K562 (cell line): Measurements from ENCODE around the gene CLIC1. TPM values are rescaled to one million over a fixed set of nuclear protein-coding genes. Genes with fewer than 3 reads are reported as not detected.
A peak's percentile ranks its signal among the peaks of the same experiment; 100 is the strongest.

Source experiments
- ATAC-seq: fragments of 200-7000 bp; cut with Tn5 transposase; 3 replicates; pipeline ENCODE4 v1.9.1; 2020; ENCODE audit warnings: moderate library complexity
- BruUV-seq: library from RNA; stranded (reverse); fragments of 400-500 nt; replicated peaks from 2 replicates; lab custom pipeline; 2021; lab: Mats Ljungman, UMichigan
- CTCF ChIA-PET: fragments of 300-600 bp; formaldehyde crosslinking; extraction: SDS; loops from one replicate; lab custom pipeline; 2021; ENCODE audit warnings: low intra/inter-chr PET ratio; lab: Yijun Ruan, JAX
- POLR2A ChIA-PET: fragments of 300-600, 350-650 bp; sonication (Branson Sonifier 250); formaldehyde crosslinking; extraction: SDS; loops from one replicate; lab custom pipeline; 2021; ENCODE audit warnings: antibody characterized with exemption, inconsistent platforms; lab: Yijun Ruan, JAX
- DNase-seq, 4 experiments: peaks; one replicate each; pipeline versions ENCODE4 v3.0.0 to v3.0.0-alpha.2; 2011 to 2018; ENCODE audit warnings: low spot score in 3 of 4, mixed read lengths in 3 of 4; ENCODE audit errors: extremely low read depth in 1 of 4
- FAIRE-seq: peaks from 2 replicates; lab custom pipeline; 2011; peaks lifted over from hg19 to GRCh38; lab: Jason Lieb, UNC
- H2AFZ ChIP-seq: 2 replicates; pipeline ENCODE4 v1.6.0; 2011; ENCODE audit warnings: low read depth, low read length, control low read depth, inconsistent platforms
- H3K27ac ChIP-seq: fragments of 200-600 bp; 3 replicates; pipeline ENCODE4 v1.8.0; 2011; ENCODE audit warnings: low read depth, mild to moderate bottlenecking, control low read depth, inconsistent platforms, low read length, moderate library complexity, mixed read lengths; ENCODE audit errors: extremely low read depth
- H3K27me3 ChIP-seq, 2 experiments: fragments of 300-600 bp in 1 of 2; 2 replicates in 1 of 2; 3 replicates in 1 of 2; pipeline versions ENCODE4 v1.6.0 to v1.8.0; 2011; ENCODE audit warnings: inconsistent platforms in 2 of 2, low read length in 2 of 2, mild to moderate bottlenecking in 1 of 2, mixed read lengths in 1 of 2, moderate library complexity in 1 of 2; ENCODE audit not compliant: control insufficient read depth in 2 of 2, insufficient read depth in 2 of 2
- H3K36me3 ChIP-seq: fragments of 300-600 bp; 3 replicates; pipeline ENCODE4 v1.8.0; 2011; ENCODE audit warnings: mild to moderate bottlenecking, low read length, inconsistent platforms; ENCODE audit not compliant: control insufficient read depth, insufficient read depth
- H3K4me1 ChIP-seq, 2 experiments: fragments of 200-600 bp in 1 of 2; replicated peaks in 1 of 2; 2 replicates in 1 of 2; 3 replicates in 1 of 2; pipeline versions ENCODE4 v1.5.1 to v1.8.0; 2011; ENCODE audit warnings: inconsistent platforms in 2 of 2, low read length in 2 of 2, mild to moderate bottlenecking in 1 of 2, mixed read lengths in 1 of 2, moderate library complexity in 1 of 2; ENCODE audit not compliant: control insufficient read depth in 2 of 2, insufficient read depth in 2 of 2
- H3K4me2 ChIP-seq: 2 replicates; pipeline ENCODE4 v1.6.1; 2011; ENCODE audit warnings: low read length, control low read depth, inconsistent platforms, mixed read lengths; ENCODE audit not compliant: insufficient read depth
- H3K4me3 ChIP-seq: fragments of 200-600 bp; sonication (generic), shearing (Covaris generic); 2 replicates; pipeline ENCODE4 v1.5.1; 2016; ENCODE audit warnings: control low read depth, inconsistent platforms
- H3K79me2 ChIP-seq: fragments of 200-600 bp; 3 replicates; pipeline ENCODE4 v1.8.0; 2011; ENCODE audit warnings: low read length, inconsistent platforms; ENCODE audit not compliant: control insufficient read depth, insufficient read depth
- H3K9ac ChIP-seq, 2 experiments: 2 replicates each; pipeline versions ENCODE4 v1.6.0 to v1.6.1; 2011; ENCODE audit warnings: low read depth in 2 of 2, low read length in 2 of 2, control low read depth in 1 of 2, inconsistent platforms in 1 of 2, mild to moderate bottlenecking in 1 of 2, mixed read lengths in 1 of 2; ENCODE audit not compliant: insufficient read depth in 1 of 2
- H3K9me1 ChIP-seq: one replicate; pipeline ENCODE4 v1.6.0; 2011; ENCODE audit warnings: inconsistent platforms, mild to moderate bottlenecking, low read length, moderate library complexity; ENCODE audit not compliant: control insufficient read depth, insufficient read depth
- H3K9me3 ChIP-seq: replicated peaks from 2 replicates; pipeline ENCODE4 v1.5.1; 2011; ENCODE audit warnings: low read depth, low read length, inconsistent platforms; ENCODE audit not compliant: control insufficient read depth, insufficient read depth
- H4K20me1 ChIP-seq: replicated peaks from 2 replicates; pipeline ENCODE4 v1.6.1; 2011; ENCODE audit warnings: low read length, inconsistent platforms, mixed read lengths; ENCODE audit not compliant: control insufficient read depth, insufficient read depth
- CREB3L1 ChIP-seq: fragments of 450-650 bp; IDR thresholded peaks from 2 replicates; pipeline ENCODE4 v1.6.1; 2014; ENCODE audit warnings: low read depth, mild to moderate bottlenecking, moderate library complexity, borderline replicate concordance
- FOXK1 ChIP-seq: sonication (generic); formaldehyde crosslinking; IDR thresholded peaks from 2 replicates; pipeline ENCODE4 v1.8.0; 2022; ENCODE audit warnings: missing genetic modification reagents, mild to moderate bottlenecking, borderline replicate concordance
- GABPA ChIP-seq: fragments of 200-800 bp; sonication (Bioruptor generic); conservative IDR thresholded peaks from 2 replicates; pipeline ENCODE4 v1.6.1; 2016; ENCODE audit warnings: low read depth, missing genetic modification characterization, missing compliant biosample characterization
- MAFK ChIP-seq: IDR thresholded peaks from 2 replicates; pipeline ENCODE4 v1.6.1; 2011; ENCODE audit warnings: low read length, improper control_type of control experiment
- MIER1 ChIP-seq: fragments of 450-650 bp; IDR thresholded peaks from 2 replicates; pipeline ENCODE4 v1.6.1; 2016; ENCODE audit warnings: antibody characterized with exemption, mild to moderate bottlenecking, low read depth
- NEUROD1 ChIP-seq: fragments of 150-350 bp; IDR thresholded peaks from 2 replicates; pipeline ENCODE4 v1.6.1; 2014; ENCODE audit warnings: borderline replicate concordance, low read length, low read depth; ENCODE audit not compliant: partially characterized antibody
- NFIC ChIP-seq: fragments of 450-650 bp; IDR thresholded peaks from 2 replicates; pipeline ENCODE4 v1.6.1; 2017; ENCODE audit warnings: mild to moderate bottlenecking, inconsistent platforms
- PHF21A ChIP-seq: fragments of 450-650 bp; IDR thresholded peaks from 2 replicates; pipeline ENCODE4 v1.6.1; 2017; ENCODE audit warnings: low read depth, borderline replicate concordance
- RCOR1 ChIP-seq, 2 experiments: IDR thresholded peaks; 2 replicates each; pipeline ENCODE4 v1.6.1; 2012; ENCODE audit warnings: low read depth in 2 of 2, low read length in 2 of 2, borderline replicate concordance in 1 of 2, improper control_type of control experiment in 1 of 2
- SP2 ChIP-seq: IDR thresholded peaks from 2 replicates; pipeline ENCODE4 v1.6.1; 2011; ENCODE audit warnings: mild to moderate bottlenecking, low read depth, low read length, moderate library complexity; ENCODE audit not compliant: poor library complexity, severe bottlenecking; ENCODE audit errors: extremely low read depth
- ZNF133 ChIP-seq: fragments of 250-450 bp; sonication (Bioruptor Pico); IDR thresholded peaks from 2 replicates; pipeline ENCODE4 v1.4.0; 2020; ENCODE audit warnings: mild to moderate bottlenecking
- ZNF41 ChIP-seq: fragments of 250-450 bp; sonication (Bioruptor Pico); conservative IDR thresholded peaks from 2 replicates; pipeline ENCODE4 v1.4.0; 2020; ENCODE audit warnings: mild to moderate bottlenecking
- ZNF584 ChIP-seq: fragments of 200-800 bp; sonication (Bioruptor generic); IDR thresholded peaks from 2 replicates; pipeline ENCODE4 v1.6.1; 2016; ENCODE audit warnings: low read depth, mild to moderate bottlenecking, missing genetic modification characterization, missing compliant biosample characterization
- WGBS: fragments of 100-300 bp; shearing (Covaris generic); methylation state at CpG from one replicate; pipeline ENCODE4 v1.1.6; 2016; ENCODE audit warnings: low coverage, mixed read lengths; ENCODE audit not compliant: insufficient coverage; ENCODE audit errors: missing lambda C conversion rate; 5-methylcytosine and 5-hydroxymethylcytosine counted together
- in situ Hi-C: fragments of 300-500 bp; cut with MboI; formaldehyde crosslinking; loops from 4 replicates; pipeline ENCODE4 v1.15.0; 2018; ENCODE audit warnings: inconsistent platforms, mixed read lengths
- intact Hi-C: fragments of 100-400 bp; cut with micrococcal nuclease; formaldehyde crosslinking; loops from 2 replicates; pipeline ENCODE4 v1.14.2; 2022
- polyA plus RNA-seq, 8 experiments: library from polyadenylated mRNA; depleted of rRNA in 4 of 8; stranded (reverse) in 5 of 8; unstranded in 3 of 8; fragments of >200 nt; fragmentation: Nextera tagmentation in 2 of 8; fragmentation: Illumina TruSeq in 1 of 8; extraction: Ambion mirVana in 2 of 8; extraction: Trizol in 1 of 8; gene quantifications; 2 replicates each; pipeline versions ENCODE4 v1.2.1 to v1.2.3, GENCODE V29; 2011 to 2014; ENCODE audit warnings: inconsistent platforms in 1 of 8, missing spikeins in 1 of 8
- total RNA-seq, 7 experiments: library from RNA; depleted of rRNA in 6 of 7; stranded (reverse); fragments of >200 nt in 6 of 7; fragmentation: Illumina TruSeq in 2 of 7; extraction: Trizol in 2 of 7; gene quantifications; 2 replicates each; pipeline versions ENCODE4 v1.2.1 to v1.2.3, GENCODE V29; 2011 to 2021; ENCODE audit warnings: low replicate concordance in 1 of 7
- TF ChIP-seq, protein P1 (sequence below): IDR thresholded peaks from 2 replicates; pipeline ENCODE4 v1.6.1; 2016; ENCODE audit warnings: missing genetic modification characterization, missing compliant biosample characterization
- TF ChIP-seq, protein P2 (sequence below), 2 experiments: IDR thresholded peaks; 2 replicates each; pipeline ENCODE4 v1.6.1; 2011; ENCODE audit warnings: borderline replicate concordance in 1 of 2, control low read depth in 1 of 2, low read depth in 1 of 2, low read length in 1 of 2, mild to moderate bottlenecking in 1 of 2, mixed read lengths in 1 of 2, moderate library complexity in 1 of 2; ENCODE audit not compliant: insufficient read depth in 1 of 2, insufficient read length in 1 of 2, poor library complexity in 1 of 2, severe bottlenecking in 1 of 2; ENCODE audit errors: extremely low read depth in 1 of 2
- TF ChIP-seq, protein P3 (sequence below): fragments of 450-650 bp; formaldehyde crosslinking; IDR thresholded peaks from 2 replicates; pipeline ENCODE4 v1.4.0; 2022; ENCODE audit warnings: mild to moderate bottlenecking, moderate library complexity

Gene CLIC1
- total and polyA plus RNA-seq, 9 of the 15 experiments (the other 6 are each of a cell fraction or from before 2014, with no cell fraction given): 1,267 to 2,419 (median 1,808) TPM

GRCh38 chr6:31686483-31686882 lies 49.8 kb downstream of the CLIC1 start:
- H3K27me3 ChIP-seq: no peaks in the 10 kb centered on the region
- no peak overlapping the region for H3K4me3 ChIP-seq
- H3K79me2 ChIP-seq: no peaks in the 10 kb centered on the region; the same call in 2 of the 3 replicates
- H2AFZ ChIP-seq: no peak overlapping the region
- 0 out of 3 replicates have a peak overlapping the region, but pooled peaks have one; percentile 4 for H3K27ac ChIP-seq
- peak overlapping the region in 1 of 2 experiments; percentile 77; a peak in 1 of 4 replicates for H3K9ac ChIP-seq
- intact Hi-C loops (no loop called here), in situ Hi-C loops (loop anchor here (5.0 kb wide), 1 partner anchor 81 kb away; no protein-coding TSS in a partner anchor)
- peak; percentile 79 for FAIRE-seq
- peak overlapping the region; percentile 33 for H3K4me2 ChIP-seq
- peak; percentile 65 for ATAC-seq
- POLR2A ChIA-PET: interaction anchor here (0.6 to 5.1 kb wide), 13 partner anchors 8 to 148 kb away, joined by 3 to 30 read pairs (median 5); partner anchors contain the start of genes ABHD16A, APOM, BAG6 and CSNK2B
- H3K9me3 ChIP-seq: no peaks in the 10 kb centered on the region
- CTCF ChIA-PET: no interaction called here
- peaks cover 62% of the 10 kb centered on the region for H3K36me3 ChIP-seq
- WGBS: 15% methylated on average over 5 of the region's 5 CpGs
- no peaks in the 10 kb centered on the region for H4K20me1 ChIP-seq
- peak; percentile 70 to 93 (median 86) for DNase-seq
- H3K4me1 ChIP-seq: peaks cover 54 to 65% of the 10 kb centered on the region in 2 experiments
- H3K9me1 ChIP-seq: no peaks in the 10 kb centered on the region
- BruUV-seq: no TSS peak
- TF ChIP-seq, protein P1, sequence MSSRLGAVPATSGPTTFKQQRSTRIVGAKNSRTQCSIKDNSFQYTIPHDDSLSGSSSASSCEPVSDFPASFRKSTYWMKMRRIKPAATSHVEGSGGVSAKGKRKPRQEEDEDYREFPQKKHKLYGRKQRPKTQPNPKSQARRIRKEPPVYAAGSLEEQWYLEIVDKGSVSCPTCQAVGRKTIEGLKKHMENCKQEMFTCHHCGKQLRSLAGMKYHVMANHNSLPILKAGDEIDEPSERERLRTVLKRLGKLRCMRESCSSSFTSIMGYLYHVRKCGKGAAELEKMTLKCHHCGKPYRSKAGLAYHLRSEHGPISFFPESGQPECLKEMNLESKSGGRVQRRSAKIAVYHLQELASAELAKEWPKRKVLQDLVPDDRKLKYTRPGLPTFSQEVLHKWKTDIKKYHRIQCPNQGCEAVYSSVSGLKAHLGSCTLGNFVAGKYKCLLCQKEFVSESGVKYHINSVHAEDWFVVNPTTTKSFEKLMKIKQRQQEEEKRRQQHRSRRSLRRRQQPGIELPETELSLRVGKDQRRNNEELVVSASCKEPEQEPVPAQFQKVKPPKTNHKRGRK: no peak
- peak; percentile 38; the same call in 1 of the 2 replicates for TF ChIP-seq NFIC
- TF ChIP-seq ZNF41 (CRISPR knock-in tag): no peak
- 0 out of 2 replicates have a peak, but pooled peaks have one; percentile 21 for TF ChIP-seq ZNF133 (CRISPR knock-in tag)
- no peak for TF ChIP-seq GABPA
- peak; percentile 56 for TF ChIP-seq NEUROD1
- TF ChIP-seq, protein P2, sequence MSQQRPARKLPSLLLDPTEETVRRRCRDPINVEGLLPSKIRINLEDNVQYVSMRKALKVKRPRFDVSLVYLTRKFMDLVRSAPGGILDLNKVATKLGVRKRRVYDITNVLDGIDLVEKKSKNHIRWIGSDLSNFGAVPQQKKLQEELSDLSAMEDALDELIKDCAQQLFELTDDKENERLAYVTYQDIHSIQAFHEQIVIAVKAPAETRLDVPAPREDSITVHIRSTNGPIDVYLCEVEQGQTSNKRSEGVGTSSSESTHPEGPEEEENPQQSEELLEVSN (IDR thresholded peaks at IDR 0.05; ENCODE audit: borderline replicate concordance in 1 of 2, extremely low read depth in 1 of 2, insufficient read depth in 1 of 2, insufficient read length in 1 of 2, low read depth in 1 of 2, low read length in 1 of 2, poor library complexity in 1 of 2, severe bottlenecking in 1 of 2): peak in 1 of 2 experiments; percentile 10
- no peak for TF ChIP-seq ZNF584
- peak in 1 of 2 experiments; percentile 64; a peak in 2 of 4 replicates for TF ChIP-seq RCOR1 (IDR thresholded peaks at IDR 0.05; ENCODE audit: borderline replicate concordance in 1 of 2, low read depth in 2 of 2, low read length in 2 of 2)
- TF ChIP-seq MIER1: 0 out of 2 replicates have a peak, but pooled peaks have one; percentile 35
- no peak for TF ChIP-seq MAFK
- TF ChIP-seq SP2: no peak
- TF ChIP-seq, protein P3, sequence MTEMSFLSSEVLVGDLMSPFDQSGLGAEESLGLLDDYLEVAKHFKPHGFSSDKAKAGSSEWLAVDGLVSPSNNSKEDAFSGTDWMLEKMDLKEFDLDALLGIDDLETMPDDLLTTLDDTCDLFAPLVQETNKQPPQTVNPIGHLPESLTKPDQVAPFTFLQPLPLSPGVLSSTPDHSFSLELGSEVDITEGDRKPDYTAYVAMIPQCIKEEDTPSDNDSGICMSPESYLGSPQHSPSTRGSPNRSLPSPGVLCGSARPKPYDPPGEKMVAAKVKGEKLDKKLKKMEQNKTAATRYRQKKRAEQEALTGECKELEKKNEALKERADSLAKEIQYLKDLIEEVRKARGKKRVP (CRISPR knock-in tag): no peak
- TF ChIP-seq PHF21A: peak; percentile 32; the same call in 1 of the 2 replicates
- peak; percentile 47; the same call in 1 of the 2 replicates for TF ChIP-seq FOXK1 (CRISPR knock-in tag)
- no peak for TF ChIP-seq CREB3L1
